ENCODE data around the gene EPS15.

EPS15 gene

GRCh38 chr1:51311826-51312225, 207.2 kb downstream of the EPS15 start:
- DNase-seq = no peak

- DNase-seq = no peak
Observed at GRCh38 chr1:51310871-51311613, 208.0 kb downstream of the EPS15 start.

GRCh38 chr1:51309291-51309690, 209.8 kb downstream of the EPS15 start:
- DNase-seq = no peak

GRCh38 chr1:51308636-51309035, 210.4 kb downstream of the EPS15 start:
- no peak for DNase-seq

- no peak for DNase-seq
Observed at GRCh38 chr1:51306950-51307349, 212.1 kb downstream of the EPS15 start.

- DNase-seq = no peak
Observed at GRCh38 chr1:51305371-51305823, 213.7 kb downstream of the EPS15 start.

GRCh38 chr1:51304360-51304759, 214.7 kb downstream of the EPS15 start:
- no peak for DNase-seq
